NCI-H748 (cell line): Measurements from ENCODE around the gene CCDC148.
"Not testable (repeated sequence)": the region's sequence is repeated elsewhere in the genome, so short reads cannot be mapped to it uniquely, and the experiment has no call there.

Experiments
- DNase-seq: peaks from one replicate; lab custom pipeline; 2025; ENCODE audit not compliant: unreplicated experiment; lab: John Stamatoyannopoulos, UW

The CCDC148 gene

GRCh38 chr2:158359846-158360245, 96.7 kb downstream of the CCDC148 start:
- peak; percentile 55 for DNase-seq

GRCh38 chr2:158357699-158358098, 98.9 kb downstream of the CCDC148 start:
- DNase-seq: no peak

- no peak for DNase-seq
Observed at GRCh38 chr2:158357122-158357521, 99.4 kb downstream of the CCDC148 start.

- not testable (repeated sequence) for DNase-seq
Observed at GRCh38 chr2:158351466-158351816, 105.1 kb downstream of the CCDC148 start.

GRCh38 chr2:158350751-158351465, 105.6 kb downstream of the CCDC148 start:
- peak; percentile 67 for DNase-seq

GRCh38 chr2:158346032-158346431, 110.5 kb downstream of the CCDC148 start:
- DNase-seq: no peak

GRCh38 chr2:158339513-158339912, 117.0 kb downstream of the CCDC148 start:
- DNase-seq: no peak

- no peak for DNase-seq
Observed at GRCh38 chr2:158337018-158337417, 119.5 kb downstream of the CCDC148 start.

GRCh38 chr2:158331799-158332198, 124.8 kb downstream of the CCDC148 start:
- DNase-seq: not testable (repeated sequence)

GRCh38 chr2:158325782-158326340, 130.7 kb downstream of the CCDC148 start:
- no peak for DNase-seq

- no peak for DNase-seq
Observed at GRCh38 chr2:158325031-158325781, 131.3 kb downstream of the CCDC148 start.

GRCh38 chr2:158323381-158323780, 133.2 kb downstream of the CCDC148 start:
- DNase-seq: no peak

GRCh38 chr2:158321264-158321663, 135.3 kb downstream of the CCDC148 start:
- DNase-seq: no peak

GRCh38 chr2:158319269-158319668, 137.3 kb downstream of the CCDC148 start:
- no peak for DNase-seq

- no peak for DNase-seq
Observed at GRCh38 chr2:158317642-158318041, 138.9 kb downstream of the CCDC148 start.

- no peak for DNase-seq
Observed at GRCh38 chr2:158315803-158316414, 140.6 kb downstream of the CCDC148 start.

GRCh38 chr2:158315000-158315399, 141.6 kb downstream of the CCDC148 start:
- DNase-seq: peak; percentile 52

GRCh38 chr2:158313734-158314133, 142.8 kb downstream of the CCDC148 start:
- no peak for DNase-seq

GRCh38 chr2:158312981-158313380, 143.6 kb downstream of the CCDC148 start:
- DNase-seq: no peak

GRCh38 chr2:158310407-158310806, 146.1 kb downstream of the CCDC148 start:
- DNase-seq: not testable (repeated sequence)

GRCh38 chr2:158305501-158305900, 151.1 kb downstream of the CCDC148 start:
- DNase-seq: no peak

GRCh38 chr2:158300394-158300793, 156.2 kb downstream of the CCDC148 start:
- no peak for DNase-seq
